Nasal cavity respiratory epithelium epithelial cell of viscerocranial mucosa (primary cell): Measurements from ENCODE around the gene BATF3. TPM values are rescaled to one million over a fixed set of nuclear protein-coding genes. Genes with fewer than 3 reads are reported as not detected.

Experiments used
- total RNA-seq: library from RNA; depleted of rRNA; stranded (reverse); fragments of >200 nt; gene quantifications from 2 replicates; pipeline ENCODE4 v1.2.3, GENCODE V29; 2014

BATF3 gene
- total RNA-seq = under 0.01 and 0.14 TPM in 2 replicates

GRCh38 chr1:212699625-212700222, at the start of gene BATF3:
TSS of gene BATF3 (minus strand) at chr1:212699840. CDS start at chr1:212699762, 78 bp downstream.

Other genes with a start within 250 kb of the BATF3 start
- 67.0 and 104 TPM in 2 replicates for gene ATF3, start 91.1 kb downstream of the BATF3 start, total RNA-seq
- 14.4 and 22.5 TPM in 2 replicates for gene NSL1, start 91.9 kb upstream of the BATF3 start, total RNA-seq
- 14.2 and 21.9 TPM in 2 replicates for gene TATDN3, start 92.1 kb upstream of the BATF3 start, total RNA-seq
- not detected in 2 replicates for gene SPATA45, start 147.8 kb upstream of the BATF3 start, total RNA-seq
- 9.2 and 10.5 TPM in 2 replicates for gene FLVCR1, start 158.4 kb upstream of the BATF3 start, total RNA-seq